ENCODE data around the gene HSP90AB1. TPM values are rescaled to one million over a fixed set of nuclear protein-coding genes. Genes with fewer than 3 reads are reported as not detected.

Gene HSP90AB1
- total and polyA plus RNA-seq, 9 of the 15 experiments (the other 6 are each of a cell fraction or from before 2014, with no cell fraction given), result 1,780 to 3,358 (median 2,262) TPM

DNA sequence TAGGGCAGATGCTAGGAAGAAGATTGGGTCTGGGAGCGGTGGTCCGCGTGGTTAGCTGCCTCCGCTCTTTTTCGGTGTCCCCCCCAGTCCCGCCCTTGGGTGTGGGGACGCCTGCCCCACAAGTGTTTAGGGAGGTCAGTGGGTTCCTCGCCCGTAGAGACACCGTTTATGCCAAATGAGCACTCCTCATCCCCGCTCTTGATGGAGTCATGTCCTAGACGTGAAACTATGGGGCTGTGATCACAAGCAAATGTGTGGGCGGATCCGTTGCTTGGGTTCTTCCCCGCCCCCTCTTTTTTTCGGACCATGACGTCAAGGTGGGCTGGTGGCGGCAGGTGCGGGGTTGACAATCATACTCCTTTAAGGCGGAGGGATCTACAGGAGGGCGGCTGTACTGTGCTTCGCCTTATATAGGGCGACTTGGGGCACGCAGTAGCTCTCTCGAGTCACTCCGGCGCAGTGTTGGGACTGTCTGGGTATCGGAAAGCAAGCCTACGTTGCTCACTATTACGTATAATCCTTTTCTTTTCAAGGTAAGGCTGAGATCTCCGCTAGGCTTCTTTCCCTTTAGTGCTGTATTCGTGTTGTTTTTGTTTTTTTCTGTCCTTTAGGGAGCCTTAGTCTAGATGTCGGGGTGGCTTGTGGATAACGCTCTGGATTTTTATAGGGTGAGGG lies at the start of gene HSP90AB1 (continued):
- TF ChIP-seq FOS (IDR thresholded peaks at IDR 0.05; ENCODE audit: extremely low read depth, insufficient read length) (no peak), MED1 (CRISPR knock-in tag; IDR thresholded peaks at IDR 0.05; ENCODE audit: borderline replicate concordance) (peak; percentile 34; the same call in 1 of the 2 replicates), ZNF644 (tag; IDR thresholded peaks at IDR 0.05; ENCODE audit: low read depth) (no peak), NR2C1 (IDR thresholded peaks at IDR 0.05) (peak; percentile 52; the same call in 1 of the 2 replicates), NR2C1 (tag; IDR thresholded peaks at IDR 0.05) (no peak), GTF2A2 (tag; IDR thresholded peaks at IDR 0.05) (peak; percentile 99), ZNF408 (CRISPR knock-in tag; IDR thresholded peaks at IDR 0.05; ENCODE audit: low read depth) (no peak), SRSF9 (IDR thresholded peaks at IDR 0.05; ENCODE audit: borderline replicate concordance, low read depth, low read length) (no peak), CREM (IDR thresholded peaks at IDR 0.05; ENCODE audit: low read depth) (peak; percentile 95), ZNF280A (IDR thresholded peaks at IDR 0.05; ENCODE audit: low read depth, partially characterized antibody) (no peak), TSC22D4 (tag; IDR thresholded peaks at IDR 0.05) (no peak), XRCC4 (IDR thresholded peaks at IDR 0.05; ENCODE audit: extremely low read depth, insufficient read depth, insufficient read length) (no peak), IRF2 (CRISPR knock-in tag; IDR thresholded peaks at IDR 0.05) (no peak), SIN3A (IDR thresholded peaks at IDR 0.05; ENCODE audit: borderline replicate concordance in 2 of 2, control insufficient read depth in 1 of 2, low read depth in 2 of 2, low read length in 2 of 2) (peak; percentile 97 to 98), LEF1 (IDR thresholded peaks at IDR 0.05) (peak; percentile 78), ZBTB1 (CRISPR knock-in tag; IDR thresholded peaks at IDR 0.05; ENCODE audit: borderline replicate concordance, low read depth) (no peak), BMI1 (IDR thresholded peaks at IDR 0.05; ENCODE audit: low read length) (no peak), CAMTA2 (CRISPR knock-in tag; conservative IDR thresholded peaks at IDR 0.05) (no peak), CBX3 (IDR thresholded peaks at IDR 0.05; ENCODE audit: borderline replicate concordance in 1 of 2, low read length in 2 of 2) (peak in 1 of 2 experiments; percentile 87; a peak in 2 of 3 replicates), CSDE1 (IDR thresholded peaks at IDR 0.05) (peak; percentile 82 to 89; a peak in 3 of 4 replicates), MYBL2 (IDR thresholded peaks at IDR 0.05; ENCODE audit: low read depth) (no peak), MYBL2 (CRISPR knock-in tag; IDR thresholded peaks at IDR 0.05; ENCODE audit: borderline replicate concordance) (no peak), BCL6 (CRISPR knock-in tag; IDR thresholded peaks at IDR 0.05) (no peak), SP1 (CRISPR knock-in tag; IDR thresholded peaks at IDR 0.05) (peak; percentile 97)
- TF ChIP-seq, protein P1, sequence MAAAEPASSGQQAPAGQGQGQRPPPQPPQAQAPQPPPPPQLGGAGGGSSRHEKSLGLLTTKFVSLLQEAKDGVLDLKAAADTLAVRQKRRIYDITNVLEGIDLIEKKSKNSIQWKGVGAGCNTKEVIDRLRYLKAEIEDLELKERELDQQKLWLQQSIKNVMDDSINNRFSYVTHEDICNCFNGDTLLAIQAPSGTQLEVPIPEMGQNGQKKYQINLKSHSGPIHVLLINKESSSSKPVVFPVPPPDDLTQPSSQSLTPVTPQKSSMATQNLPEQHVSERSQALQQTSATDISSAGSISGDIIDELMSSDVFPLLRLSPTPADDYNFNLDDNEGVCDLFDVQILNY (CRISPR knock-in tag; IDR thresholded peaks at IDR 0.05), result peak; percentile 84
- TF ChIP-seq, protein P2, sequence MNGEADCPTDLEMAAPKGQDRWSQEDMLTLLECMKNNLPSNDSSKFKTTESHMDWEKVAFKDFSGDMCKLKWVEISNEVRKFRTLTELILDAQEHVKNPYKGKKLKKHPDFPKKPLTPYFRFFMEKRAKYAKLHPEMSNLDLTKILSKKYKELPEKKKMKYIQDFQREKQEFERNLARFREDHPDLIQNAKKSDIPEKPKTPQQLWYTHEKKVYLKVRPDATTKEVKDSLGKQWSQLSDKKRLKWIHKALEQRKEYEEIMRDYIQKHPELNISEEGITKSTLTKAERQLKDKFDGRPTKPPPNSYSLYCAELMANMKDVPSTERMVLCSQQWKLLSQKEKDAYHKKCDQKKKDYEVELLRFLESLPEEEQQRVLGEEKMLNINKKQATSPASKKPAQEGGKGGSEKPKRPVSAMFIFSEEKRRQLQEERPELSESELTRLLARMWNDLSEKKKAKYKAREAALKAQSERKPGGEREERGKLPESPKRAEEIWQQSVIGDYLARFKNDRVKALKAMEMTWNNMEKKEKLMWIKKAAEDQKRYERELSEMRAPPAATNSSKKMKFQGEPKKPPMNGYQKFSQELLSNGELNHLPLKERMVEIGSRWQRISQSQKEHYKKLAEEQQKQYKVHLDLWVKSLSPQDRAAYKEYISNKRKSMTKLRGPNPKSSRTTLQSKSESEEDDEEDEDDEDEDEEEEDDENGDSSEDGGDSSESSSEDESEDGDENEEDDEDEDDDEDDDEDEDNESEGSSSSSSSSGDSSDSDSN (IDR thresholded peaks at IDR 0.05; ENCODE audit: borderline replicate concordance in 1 of 2, low read depth in 2 of 2, low read length in 2 of 2), result no peak

All from K562 (cell line).